CD4-positive, alpha-beta T cell treated with Interleukin-12 subunit alpha and Interleukin-12 subunit beta, for 1 hour (primary cell): ENCODE results near the gene PCDHB3.
"Not testable (repeated sequence)": the region's sequence is repeated elsewhere in the genome, so short reads cannot be mapped to it uniquely, and the experiment has no call there.

ENCODE experiments used
- DNase-seq: peaks from one replicate; pipeline ENCODE4 v3.0.0-alpha.2; 2020

PCDHB3 gene

DNA sequence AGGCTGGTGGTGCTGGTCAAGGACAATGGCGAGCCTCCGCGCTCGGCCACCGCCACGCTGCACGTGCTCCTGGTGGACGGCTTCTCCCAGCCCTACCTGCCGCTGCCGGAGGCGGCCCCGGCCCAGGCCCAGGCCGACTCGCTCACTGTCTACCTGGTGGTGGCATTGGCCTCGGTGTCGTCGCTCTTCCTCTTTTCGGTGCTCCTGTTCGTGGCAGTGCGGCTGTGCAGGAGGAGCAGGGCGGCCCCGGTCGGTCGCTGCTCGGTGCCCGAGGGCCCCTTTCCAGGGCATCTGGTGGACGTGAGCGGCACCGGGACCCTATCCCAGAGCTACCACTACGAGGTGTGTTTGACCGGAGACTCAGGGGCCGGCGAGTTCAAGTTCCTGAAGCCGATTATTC, 37.1 kb downstream of the PCDHB3 start:
- DNase-seq = not testable (repeated sequence)

- no peak for DNase-seq
Measured at GRCh38 chr5:141149812-141150211, 49.5 kb downstream of the PCDHB3 start, which contains the start of gene PCDHB6. PCDHB6 (plus strand) TSS chr5:141150057; CDS start chr5:141150258, 201 bp downstream.

- no peak for DNase-seq
Measured at GRCh38 chr5:141150224-141150992, 50.1 kb downstream of the PCDHB3 start.

- DNase-seq = no peak
Measured at GRCh38 chr5:141150993-141151325, 50.7 kb downstream of the PCDHB3 start.

DNA sequence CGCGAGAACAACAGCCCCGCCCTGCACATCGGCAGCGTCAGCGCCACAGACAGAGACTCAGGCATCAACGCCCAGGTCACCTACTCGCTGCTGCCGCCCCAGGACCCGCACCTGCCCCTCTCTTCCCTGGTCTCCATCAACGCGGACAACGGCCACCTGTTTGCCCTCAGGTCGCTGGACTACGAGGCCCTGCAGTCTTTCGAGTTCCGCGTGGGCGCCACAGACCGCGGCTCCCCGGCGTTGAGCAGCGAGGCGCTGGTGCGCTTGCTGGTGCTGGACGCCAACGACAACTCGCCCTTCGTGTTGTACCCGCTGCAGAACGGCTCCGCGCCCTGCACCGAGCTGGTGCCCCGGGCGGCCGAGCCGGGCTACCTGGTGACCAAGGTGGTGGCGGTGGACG, 51.4 kb downstream of the PCDHB3 start:
- not testable (repeated sequence) for DNase-seq

DNA sequence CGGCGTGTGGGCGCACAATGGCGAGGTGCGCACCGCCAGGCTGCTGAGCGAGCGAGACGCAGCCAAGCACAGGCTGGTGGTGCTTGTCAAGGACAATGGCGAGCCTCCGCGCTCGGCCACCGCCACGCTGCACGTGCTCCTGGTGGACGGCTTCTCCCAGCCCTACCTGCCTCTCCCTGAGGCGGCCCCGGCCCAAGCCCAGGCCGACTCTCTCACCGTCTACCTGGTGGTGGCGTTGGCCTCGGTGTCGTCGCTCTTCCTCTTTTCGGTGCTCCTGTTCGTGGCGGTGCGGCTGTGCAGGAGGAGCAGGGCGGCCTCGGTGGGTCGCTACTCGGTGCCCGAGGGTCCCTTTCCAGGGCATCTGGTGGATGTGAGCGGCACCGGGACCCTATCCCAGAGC, 51.8 kb downstream of the PCDHB3 start:
- not testable (repeated sequence) for DNase-seq
